ENCODE measurements around the gene FFAR2.
A peak's percentile ranks its signal among the peaks of the same experiment; 100 is the strongest.

Gene FFAR2

GRCh38 chr19:35427187-35427586, 20.9 kb upstream of the FFAR2 start:
- DNase-seq: no peak

DNA sequence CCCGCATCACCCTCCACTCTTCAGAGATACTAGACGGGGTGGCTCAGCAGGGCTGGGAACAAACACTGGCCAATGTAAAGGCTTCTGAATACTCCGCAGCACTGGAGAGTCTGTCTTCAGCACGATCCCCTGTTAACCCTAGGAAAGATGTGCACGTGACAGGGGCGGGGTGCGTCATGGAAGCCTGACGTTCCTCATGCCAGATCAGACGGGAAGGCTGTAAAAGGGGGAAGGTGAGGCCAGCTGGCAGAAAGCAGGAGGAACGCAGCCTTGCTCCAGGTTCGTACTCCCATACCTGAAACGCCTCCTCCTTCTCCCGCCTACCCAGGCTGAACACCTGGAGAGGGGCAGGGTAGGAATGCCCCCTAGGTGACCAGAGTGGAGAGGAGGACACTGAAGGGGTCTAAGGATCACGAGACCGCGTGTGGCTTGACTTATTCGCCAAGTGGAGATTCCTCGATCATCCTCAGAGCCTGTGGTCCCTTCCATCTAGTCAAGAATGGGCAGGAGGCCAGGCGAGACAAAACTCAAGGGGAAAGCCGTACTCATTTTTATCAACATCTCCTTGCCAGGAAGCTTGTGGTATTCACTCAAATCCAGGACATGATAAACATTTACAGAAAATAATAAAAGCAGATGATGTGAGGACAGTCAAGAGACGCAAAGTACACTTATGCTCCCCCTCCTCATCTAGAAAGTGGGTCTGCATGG, 18.2 kb upstream of the FFAR2 start:
- no peak for DNase-seq

DNA sequence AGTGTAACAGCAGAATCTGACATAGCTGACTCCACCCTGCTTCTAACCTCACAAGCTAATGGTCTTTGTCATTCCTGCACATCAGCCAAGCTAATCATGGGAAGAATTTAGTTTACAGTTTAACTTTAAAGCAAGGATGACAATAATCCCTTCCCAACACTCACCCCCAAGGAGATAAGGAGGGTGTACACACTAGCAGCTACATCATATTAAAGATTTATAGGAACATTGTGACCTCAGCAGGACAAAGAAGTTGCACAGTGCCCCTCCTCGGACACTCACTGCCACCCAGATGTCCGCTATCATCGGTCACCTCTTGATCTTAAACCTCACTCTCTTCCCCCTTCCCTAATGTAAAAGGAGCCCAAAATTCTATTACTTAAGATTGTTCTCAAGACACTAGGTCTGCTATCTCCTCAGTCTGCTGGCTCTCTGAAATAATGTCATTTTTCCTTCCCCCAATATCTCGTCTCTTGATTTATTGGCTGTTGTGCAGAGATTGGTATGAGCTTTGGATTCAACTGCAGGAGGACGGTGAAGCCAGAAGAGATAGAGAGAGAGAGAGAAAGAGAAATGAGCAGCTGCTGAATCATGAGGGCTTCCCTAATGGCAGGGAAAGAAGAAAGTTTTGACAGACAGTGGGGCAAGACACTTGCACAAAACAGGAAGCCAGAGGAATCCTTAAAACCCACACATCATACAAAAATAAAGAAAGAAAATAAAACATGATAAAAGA, 17.5 kb upstream of the FFAR2 start:
- DNase-seq: no peak

GRCh38 chr19:35431145-35431807, 16.8 kb upstream of the FFAR2 start:
- no peak for DNase-seq

GRCh38 chr19:35432911-35433310, 15.1 kb upstream of the FFAR2 start:
- DNase-seq: no peak

GRCh38 chr19:35433448-35433847, 14.6 kb upstream of the FFAR2 start:
- no peak for DNase-seq

DNA sequence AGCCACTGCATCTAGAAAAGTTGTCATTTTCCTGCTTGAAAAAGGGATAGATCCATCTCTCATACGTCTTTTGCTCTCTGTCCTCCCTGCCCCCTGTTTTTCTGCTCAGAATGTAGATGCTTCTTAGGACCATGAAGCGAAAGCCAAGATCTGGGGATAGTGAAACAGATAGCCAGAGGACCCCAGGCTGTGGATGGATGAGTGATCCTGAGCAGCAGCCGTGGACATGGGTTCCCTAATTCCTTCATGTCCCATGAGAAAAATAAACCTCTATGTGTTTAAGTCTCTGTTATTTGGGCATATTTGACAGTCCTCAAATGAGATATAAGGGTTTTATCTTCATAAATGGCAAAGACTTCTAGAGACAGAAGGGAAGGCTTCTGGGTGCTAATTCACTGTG, 12.2 kb upstream of the FFAR2 start:
- DNase-seq: no peak

DNA sequence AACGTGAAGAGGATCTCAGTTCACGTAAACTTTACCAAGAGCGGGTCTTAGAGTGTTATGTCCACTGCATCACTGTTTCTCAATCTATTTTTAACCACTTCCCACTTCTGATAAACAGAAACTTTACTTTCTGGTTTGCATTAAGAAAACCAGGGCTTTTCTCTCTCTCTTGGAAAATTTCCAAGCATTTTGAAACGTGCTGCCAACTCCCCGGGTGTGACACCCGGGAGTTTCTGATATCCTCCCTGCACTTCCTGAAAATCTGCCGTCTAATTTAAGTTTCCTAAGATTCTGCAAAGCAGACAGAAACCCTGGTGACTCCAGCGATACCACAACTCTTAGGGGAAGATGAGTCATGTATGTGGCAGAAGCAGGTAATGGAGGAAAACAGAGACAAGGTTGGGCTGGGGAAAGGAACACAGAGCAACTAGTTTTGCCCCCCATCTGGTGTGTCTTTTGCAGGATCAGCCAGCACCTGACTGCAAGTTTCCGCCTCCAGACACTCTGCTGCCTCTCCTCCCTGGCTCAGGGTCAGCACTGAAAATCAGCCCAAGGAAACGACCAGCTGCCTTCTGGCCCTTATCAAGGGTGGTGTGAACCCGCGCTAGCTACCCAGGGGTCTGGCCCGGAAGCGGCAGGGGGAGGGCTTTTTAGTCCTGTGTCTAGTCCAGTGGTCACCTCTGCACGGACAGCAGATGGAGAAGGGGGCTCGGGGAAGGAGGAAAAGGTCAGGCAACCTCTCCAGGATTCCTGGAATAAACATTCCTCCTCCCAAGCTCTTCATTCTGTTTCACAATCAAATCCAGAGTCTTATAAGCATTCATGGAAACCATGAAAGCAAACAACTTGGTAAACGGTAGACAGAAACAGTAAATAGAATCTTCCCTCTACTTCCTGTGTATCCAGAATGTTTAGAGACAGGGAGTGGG, 11.3 kb upstream of the FFAR2 start:
- no peak for DNase-seq

- DNase-seq: no peak
Measured at GRCh38 chr19:35437406-35437951, 10.6 kb upstream of the FFAR2 start.

DNA sequence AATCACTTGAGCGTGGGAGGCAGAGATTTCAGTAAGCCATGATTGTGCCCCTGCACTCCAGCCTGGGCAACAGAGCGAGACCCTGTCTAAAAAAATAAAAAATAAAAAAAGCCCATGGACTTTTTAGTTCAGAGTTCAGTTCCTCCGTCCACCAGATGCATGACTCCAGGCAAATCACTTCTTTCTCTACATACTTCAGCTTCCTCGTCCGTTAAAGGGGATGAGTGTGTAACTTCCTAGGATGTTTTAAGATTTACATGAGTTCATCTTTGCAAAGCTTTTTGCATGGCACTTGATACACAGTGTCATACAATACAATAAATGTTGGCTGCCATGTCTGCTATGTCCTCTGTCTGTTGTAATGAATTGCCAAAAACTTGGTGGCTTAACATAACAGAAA, 10.0 kb upstream of the FFAR2 start:
- no peak for DNase-seq

- no peak for DNase-seq
Measured at GRCh38 chr19:35438527-35438926, 9.5 kb upstream of the FFAR2 start.

DNA sequence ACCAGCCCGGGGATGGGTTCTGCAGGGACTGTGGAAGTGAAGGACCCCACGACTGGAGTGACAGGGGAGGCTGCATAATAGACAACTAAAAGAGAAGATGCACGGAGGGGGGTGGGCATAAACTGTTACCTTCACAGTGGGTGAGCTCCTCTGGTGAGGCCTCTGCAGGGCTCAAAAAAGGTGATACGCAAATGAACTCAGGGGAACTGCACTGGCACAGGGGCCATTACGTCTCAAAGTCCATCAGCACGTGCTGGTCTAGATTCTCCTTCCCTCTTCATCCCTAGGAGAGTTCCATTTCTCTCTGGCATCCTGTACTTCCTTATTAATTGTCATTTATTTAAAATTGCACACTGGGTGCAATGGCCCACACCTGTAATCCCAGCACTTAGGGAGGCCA, 8.1 kb upstream of the FFAR2 start:
- DNase-seq: no peak

DNA sequence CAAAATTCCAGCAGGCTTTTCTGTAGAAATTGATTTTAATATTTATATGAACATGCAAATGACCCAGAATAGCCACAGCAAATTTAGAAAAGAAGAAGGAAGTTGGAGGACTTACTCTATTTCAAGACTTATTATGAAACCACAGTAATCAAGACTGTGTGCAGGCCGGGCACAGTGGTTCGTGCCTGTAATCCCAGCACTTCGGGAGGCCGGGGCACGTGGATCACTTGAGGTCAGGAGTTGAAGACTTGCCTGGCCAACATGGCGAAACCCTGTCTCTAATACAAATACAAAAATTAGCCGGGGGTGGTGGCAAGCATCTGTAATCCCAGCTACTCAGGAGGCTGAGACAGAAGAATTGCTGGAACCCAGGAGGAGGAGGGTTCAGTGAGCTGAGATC, 6.0 kb upstream of the FFAR2 start:
- DNase-seq: no peak

DNA sequence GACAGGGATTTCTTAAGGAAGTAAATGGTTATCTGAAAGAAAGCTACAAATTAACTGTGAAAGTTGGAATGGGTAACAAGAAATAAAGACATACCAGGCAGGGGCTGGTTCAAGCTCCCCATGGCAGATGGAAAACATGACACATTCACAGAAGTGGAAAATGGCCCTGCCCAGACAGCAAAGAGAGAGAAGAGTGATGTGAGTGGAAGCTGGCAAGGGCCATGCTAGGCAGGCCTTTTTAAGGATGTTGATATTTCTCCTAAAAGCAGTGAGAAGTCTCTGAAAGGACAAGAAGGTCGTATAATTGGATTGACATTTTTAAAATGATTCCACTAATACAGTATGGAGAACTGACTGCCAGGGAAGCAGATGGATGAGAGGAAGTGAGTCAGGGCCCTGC, 3.3 kb upstream of the FFAR2 start:
- DNase-seq: no peak

DNA sequence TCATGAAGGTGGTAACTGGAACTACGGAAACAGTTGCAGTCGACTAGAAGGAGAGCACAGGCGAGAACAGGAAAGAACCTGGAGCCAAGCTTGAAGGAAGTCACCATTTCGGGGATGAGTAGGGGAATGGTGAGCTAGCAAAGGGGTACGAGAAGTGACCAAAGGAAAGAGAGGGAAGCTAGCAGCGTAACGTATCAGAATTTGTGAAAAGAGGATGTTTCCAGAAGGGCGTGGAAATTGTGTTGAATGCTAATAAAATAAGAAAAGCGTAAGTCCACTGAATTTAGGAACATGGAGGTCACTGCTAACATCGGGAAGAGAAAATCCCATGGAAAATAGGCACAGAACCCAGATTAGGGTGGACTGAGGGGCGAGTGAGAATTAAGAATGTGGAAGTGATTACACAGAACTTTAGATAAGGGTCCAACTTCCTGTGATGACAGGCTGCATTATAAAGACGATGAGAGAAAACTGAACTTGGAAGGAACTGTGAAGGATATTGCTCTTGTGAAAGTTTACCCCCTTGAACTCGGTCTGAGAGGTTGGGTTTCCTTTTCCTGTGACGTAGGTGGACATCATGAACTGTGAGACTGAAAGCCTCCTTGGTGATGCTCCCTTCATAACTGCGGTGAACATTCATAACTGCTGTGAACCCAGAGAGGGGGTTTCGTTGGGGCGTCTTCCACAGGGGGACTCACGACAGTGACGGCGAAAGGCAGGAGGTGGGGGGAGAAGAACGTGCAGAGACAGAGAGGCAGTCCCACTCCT, 2.0 kb upstream of the FFAR2 start:
- DNase-seq: no peak

DNA sequence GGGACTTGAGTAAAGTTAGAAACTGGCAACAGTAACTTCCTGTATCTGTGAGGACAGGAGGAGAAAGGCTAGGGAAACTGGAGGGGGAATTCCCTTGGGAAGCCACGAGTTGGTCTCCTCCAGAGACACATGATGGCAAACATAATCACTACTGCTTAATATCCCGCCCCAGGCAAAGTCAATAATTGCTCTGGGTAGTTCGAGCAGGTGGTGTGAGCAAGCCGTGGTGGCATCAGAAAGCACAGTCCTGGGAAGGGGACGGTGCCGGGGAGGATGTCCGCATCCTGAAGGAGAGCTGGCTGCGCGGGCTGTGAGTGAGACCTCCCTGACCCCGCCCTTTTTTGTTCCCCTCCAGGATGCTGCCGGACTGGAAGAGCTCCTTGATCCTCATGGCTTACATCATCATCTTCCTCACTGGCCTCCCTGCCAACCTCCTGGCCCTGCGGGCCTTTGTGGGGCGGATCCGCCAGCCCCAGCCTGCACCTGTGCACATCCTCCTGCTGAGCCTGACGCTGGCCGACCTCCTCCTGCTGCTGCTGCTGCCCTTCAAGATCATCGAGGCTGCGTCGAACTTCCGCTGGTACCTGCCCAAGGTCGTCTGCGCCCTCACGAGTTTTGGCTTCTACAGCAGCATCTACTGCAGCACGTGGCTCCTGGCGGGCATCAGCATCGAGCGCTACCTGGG, 1.4 kb downstream of the FFAR2 start:
- peak; percentile 38 for DNase-seq

DNA sequence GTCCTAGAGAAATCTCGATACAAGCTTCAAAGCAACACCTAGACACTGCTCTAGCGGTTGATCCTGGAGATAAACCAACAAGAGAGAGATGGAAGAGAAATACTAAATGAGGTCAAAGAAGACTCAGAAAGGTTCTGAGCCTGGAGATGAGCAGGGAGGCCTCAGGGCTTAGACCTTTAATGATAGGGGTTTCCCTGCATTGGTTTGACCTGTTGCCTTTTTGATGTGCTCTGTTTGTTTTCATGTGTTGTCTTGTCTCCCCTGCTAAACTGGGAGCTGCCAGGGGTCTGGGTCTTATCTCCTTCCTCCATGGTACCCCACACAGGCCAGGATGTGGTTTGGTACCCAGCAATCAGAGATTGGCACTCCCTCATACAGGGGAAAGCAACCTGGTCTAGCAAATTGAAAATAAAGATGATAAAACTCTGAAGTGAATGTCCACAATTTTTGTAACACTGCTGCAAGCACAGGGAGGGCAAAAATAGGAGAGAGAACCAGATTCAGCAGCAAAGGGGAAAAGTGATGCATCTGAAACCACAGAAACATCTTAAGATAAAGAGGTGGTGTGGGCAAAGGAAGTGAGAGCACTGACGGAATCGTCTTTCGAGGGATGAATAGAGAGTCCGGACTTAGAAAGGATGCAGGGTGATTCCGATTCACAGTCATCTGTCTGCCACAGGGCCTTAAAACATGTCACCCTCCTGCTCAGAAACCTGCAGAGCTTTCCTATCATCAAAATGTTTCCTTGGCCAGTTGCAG, 3.5 kb downstream of the FFAR2 start:
- no peak for DNase-seq

DNA sequence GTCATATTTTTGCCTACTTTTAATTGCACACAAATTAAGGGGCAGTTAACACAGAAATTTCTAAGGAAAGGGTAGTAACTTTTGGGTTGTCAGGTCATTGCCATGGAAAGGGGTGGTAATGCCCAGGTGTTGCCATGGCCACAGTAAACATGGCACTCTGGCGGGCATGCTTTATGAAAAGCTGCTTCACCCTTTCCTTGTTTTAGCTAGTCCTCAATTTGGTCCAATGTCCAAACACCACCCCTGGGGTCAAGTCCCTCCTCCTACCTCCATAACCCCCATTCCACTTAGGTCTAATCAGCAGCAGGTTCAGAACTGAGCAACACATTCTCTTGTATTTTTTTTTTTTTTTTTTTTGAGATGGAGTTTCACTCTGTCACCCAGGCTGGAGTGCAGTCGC, 6.6 kb downstream of the FFAR2 start:
- no peak for DNase-seq

DNA sequence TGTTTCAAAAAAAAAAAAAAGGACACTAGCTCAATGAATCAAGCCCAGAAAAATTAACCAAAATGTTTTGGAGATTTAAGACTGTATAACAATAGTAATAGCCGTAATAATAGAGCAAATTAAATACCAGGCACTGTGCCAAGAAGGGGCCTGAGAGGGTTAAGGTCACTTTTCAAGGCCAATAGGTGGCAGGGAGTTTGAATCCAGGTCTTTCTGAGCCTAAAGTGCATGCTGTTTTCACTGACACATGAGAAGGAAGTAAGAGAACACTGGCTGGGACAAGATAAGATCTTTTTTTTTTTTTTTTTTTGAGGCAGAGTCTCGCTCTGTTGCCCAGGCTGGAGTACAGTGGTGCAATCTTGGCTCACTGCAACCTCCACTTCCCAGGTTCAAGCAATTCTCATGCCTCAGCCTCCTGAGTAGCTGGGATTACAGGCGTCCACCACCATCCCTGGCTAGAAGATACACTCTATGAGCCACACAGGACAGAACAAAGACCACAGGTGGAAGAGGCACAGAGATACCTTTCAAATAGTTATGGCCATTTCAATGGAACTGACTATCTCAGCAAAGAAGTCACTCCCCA, 7.7 kb downstream of the FFAR2 start:
- DNase-seq: no peak

DNA sequence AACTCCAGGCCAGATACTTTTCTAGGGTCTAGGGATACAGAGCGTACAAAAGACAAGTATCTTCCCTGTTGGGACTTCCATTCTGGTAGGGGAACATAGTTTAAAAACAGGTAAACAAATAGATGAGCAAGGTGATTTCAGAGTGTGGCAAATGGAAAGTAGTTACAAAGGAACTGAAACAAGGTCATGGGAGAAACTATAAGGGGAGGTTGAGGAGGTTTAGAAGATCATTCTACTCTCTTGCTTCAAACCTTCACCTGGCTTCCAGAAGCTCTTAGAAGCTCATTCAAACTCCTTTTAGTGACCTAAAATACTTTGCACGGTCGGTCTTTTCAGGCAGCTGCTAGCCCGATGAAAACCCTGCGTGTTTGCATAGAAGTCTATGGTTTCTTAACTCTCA, 9.1 kb downstream of the FFAR2 start:
- no peak for DNase-seq

All from NCI-H1417 treated with DMSO at 0.1 percent for 48 hours (cell line).